Measurements from ENCODE around the gene MAPK1. TPM values are rescaled to one million over a fixed set of nuclear protein-coding genes. Genes with fewer than 3 reads are reported as not detected.

MAPK1 gene
- total and polyA plus RNA-seq, 2 donors (not counting 3 experiments of a cell fraction or from before 2014, with no cell fraction given), result 50.9 to 163 TPM

- no TSS peak for BruUV-seq (replicated peaks)
- intact Hi-C loops (cut with micrococcal nuclease), result no loop called here
- H3K27me3 ChIP-seq (ENCODE audit: control insufficient read depth in 2 of 2, insufficient read depth in 2 of 2, low read length in 2 of 2), result no peaks in the 10 kb centered on the region
- DNase-seq (ENCODE audit: low read depth, low spot score) (no peak), FAIRE-seq (no peak)
- dilution Hi-C loops (cut with MboI; ENCODE audit: extremely low pct_ligation_motif_present, low sequenced_read_pairs), result no loop called here
- H3K79me2 ChIP-seq (ENCODE audit: control insufficient read depth, insufficient read depth, low read length), result no peaks in the 10 kb centered on the region
- no peaks in the 10 kb centered on the region for H3K9me1 ChIP-seq (replicated peaks; ENCODE audit: control insufficient read depth, extremely low read depth, insufficient read depth, low read length)
- no peaks in the 10 kb centered on the region for H3K4me1 ChIP-seq (ENCODE audit: control insufficient read depth, extremely low read depth, insufficient read depth, low read length)
- no peaks in the 10 kb centered on the region for H4K20me1 ChIP-seq (replicated peaks; ENCODE audit: control insufficient read depth, extremely low read depth, insufficient read depth, low read length)
- TF ChIP-seq POLR2AphosphoS5 (IDR thresholded peaks at IDR 0.05; ENCODE audit: insufficient read depth, low read depth, low read length) (no peak), POLR2A (IDR thresholded peaks at IDR 0.05; ENCODE audit: low read depth, low read length) (no peak), EZH2 (IDR thresholded peaks at IDR 0.05; ENCODE audit: borderline replicate concordance, low read depth, low read length, severe bottlenecking) (no peak), GATA2 (IDR thresholded peaks at IDR 0.05; ENCODE audit: insufficient read depth, insufficient read length, low read depth, low read length) (no peak), FOS (IDR thresholded peaks at IDR 0.05; ENCODE audit: borderline replicate concordance, insufficient read depth, low read length) (no peak), JUN (IDR thresholded peaks at IDR 0.05; ENCODE audit: borderline replicate concordance, insufficient read depth, insufficient read length, low read depth) (no peak), MYC (IDR thresholded peaks at IDR 0.05; ENCODE audit: low read depth, low read length) (no peak)
- TF ChIP-seq, protein P1, sequence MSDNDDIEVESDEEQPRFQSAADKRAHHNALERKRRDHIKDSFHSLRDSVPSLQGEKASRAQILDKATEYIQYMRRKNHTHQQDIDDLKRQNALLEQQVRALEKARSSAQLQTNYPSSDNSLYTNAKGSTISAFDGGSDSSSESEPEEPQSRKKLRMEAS (IDR thresholded peaks at IDR 0.05; ENCODE audit: insufficient read depth, insufficient read length), result no peak
- TF ChIP-seq, protein P2, sequence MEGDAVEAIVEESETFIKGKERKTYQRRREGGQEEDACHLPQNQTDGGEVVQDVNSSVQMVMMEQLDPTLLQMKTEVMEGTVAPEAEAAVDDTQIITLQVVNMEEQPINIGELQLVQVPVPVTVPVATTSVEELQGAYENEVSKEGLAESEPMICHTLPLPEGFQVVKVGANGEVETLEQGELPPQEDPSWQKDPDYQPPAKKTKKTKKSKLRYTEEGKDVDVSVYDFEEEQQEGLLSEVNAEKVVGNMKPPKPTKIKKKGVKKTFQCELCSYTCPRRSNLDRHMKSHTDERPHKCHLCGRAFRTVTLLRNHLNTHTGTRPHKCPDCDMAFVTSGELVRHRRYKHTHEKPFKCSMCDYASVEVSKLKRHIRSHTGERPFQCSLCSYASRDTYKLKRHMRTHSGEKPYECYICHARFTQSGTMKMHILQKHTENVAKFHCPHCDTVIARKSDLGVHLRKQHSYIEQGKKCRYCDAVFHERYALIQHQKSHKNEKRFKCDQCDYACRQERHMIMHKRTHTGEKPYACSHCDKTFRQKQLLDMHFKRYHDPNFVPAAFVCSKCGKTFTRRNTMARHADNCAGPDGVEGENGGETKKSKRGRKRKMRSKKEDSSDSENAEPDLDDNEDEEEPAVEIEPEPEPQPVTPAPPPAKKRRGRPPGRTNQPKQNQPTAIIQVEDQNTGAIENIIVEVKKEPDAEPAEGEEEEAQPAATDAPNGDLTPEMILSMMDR (IDR thresholded peaks at IDR 0.05; ENCODE audit: extremely low read depth in 1 of 2, insufficient read depth in 1 of 2, low read depth in 1 of 2, low read length in 2 of 2), result no peak
- H3K9me3 ChIP-seq (replicated peaks; ENCODE audit: control insufficient read depth, insufficient read depth, low read length), result no peaks in the 10 kb centered on the region
- H2AFZ ChIP-seq (ENCODE audit: low read depth, low read length), result no peak overlapping the region
- ChIA-PET POLR2A (no interaction called here), CTCF (no interaction called here)
- H3K36me3 ChIP-seq (ENCODE audit: control insufficient read depth in 2 of 2, extremely low read depth in 1 of 2, insufficient read depth in 2 of 2, low read length in 2 of 2), result peaks cover 27 to 53% of the 10 kb centered on the region in 2 experiments
- no peak overlapping the region for H3K27ac ChIP-seq (ENCODE audit: insufficient read depth, low read depth, low read length)
- H3K9ac ChIP-seq (replicated peaks; ENCODE audit: extremely low read depth, insufficient read depth, low read length), result no peak overlapping the region
- H3K4me2 ChIP-seq (ENCODE audit: insufficient read depth, low read length), result no peak overlapping the region
- H3K4me3 ChIP-seq (replicated peaks in 1 of 3; ENCODE audit: insufficient read depth in 1 of 3, low read depth in 1 of 3, low read length in 3 of 3), result no peak overlapping the region
These were observed 100.6 kb downstream of the MAPK1 start for GRCh38 chr22:21766691-21767462.

Measured in endothelial cell of umbilical vein (primary cell).